Tibial artery (tissue), 4 donors: Measurements from ENCODE around the gene ASB3.

Source experiments
- DNase-seq, 2 donors: peaks; one replicate each; pipeline ENCODE4 v3.0.0-alpha.2; 2019
- H3K27ac ChIP-seq, 2 donors: fragments of 200-600 bp; sonication (generic) in 1 of 2; 1 replicate in 1 of 2; 2 replicates in 1 of 2; pipeline ENCODE4 v1.5.1; 2018 to 2019; ENCODE audit warnings: mild to moderate bottlenecking in 1 of 2
- H3K27me3 ChIP-seq, 2 donors: fragments of 200-600 bp; sonication (generic) in 1 of 2; one replicate each; pipeline versions ENCODE4 v1.5.1 to v1.6.0; 2016 to 2019
- H3K36me3 ChIP-seq, 3 donors: fragments of 200-600 bp; sonication (generic) in 2 of 3; one replicate each; pipeline ENCODE4 v1.5.1; 2016 to 2019; ENCODE audit warnings: mild to moderate bottlenecking in 2 of 3
- H3K4me1 ChIP-seq, 4 donors: fragments of 200-600 bp; sonication (generic) in 2 of 4; 1 replicate in 3 of 4; 2 replicates in 1 of 4; pipeline ENCODE4 v1.5.1; 2016 to 2019
- H3K4me3 ChIP-seq, 2 donors: fragments of 200-600 bp; sonication (generic) in 1 of 2; 1 replicate in 1 of 2; 2 replicates in 1 of 2; pipeline ENCODE4 v1.5.1; 2018 to 2019; ENCODE audit warnings: mild to moderate bottlenecking in 2 of 2
- H3K9me3 ChIP-seq, 3 donors: fragments of 200-600 bp; sonication (generic) in 1 of 3; one replicate each; pipeline ENCODE4 v1.5.1; 2016 to 2019
- CTCF ChIP-seq, 2 experiments: fragments of 200-600 bp in 1 of 2; fragments of 450-650 bp in 1 of 2; IDR thresholded peaks; one replicate each; pipeline ENCODE4 v1.5.1; 2017 to 2019; ENCODE audit warnings: antibody characterized with exemption in 2 of 2, mild to moderate bottlenecking in 1 of 2, moderate library complexity in 1 of 2
- intact Hi-C: fragments of 100-400 bp; cut with DNase I; formaldehyde crosslinking; loops from one replicate; pipeline ENCODE4 v1.15.0; 2023; ENCODE audit warnings: low total_unique reads

Gene ASB3

GRCh38 chr2:53635694-53636093 lies 151.1 kb downstream of the ASB3 start:
- TF ChIP-seq CTCF (IDR thresholded peaks at IDR 0.05) = no peak
- H3K4me3 ChIP-seq = no peak overlapping the region
- no peak overlapping the region for H3K27ac ChIP-seq
- no peaks in the 10 kb centered on the region for H3K27me3 ChIP-seq
- H3K4me1 ChIP-seq = peaks cover 0 to 13% (median 0%) of the 10 kb centered on the region in 4 donors
- H3K9me3 ChIP-seq = no peaks in the 10 kb centered on the region
- DNase-seq = no peak
- intact Hi-C loops = no loop called here
- H3K36me3 ChIP-seq = no peaks in the 10 kb centered on the region

GRCh38 chr2:53633441-53633840 lies 153.3 kb downstream of the ASB3 start:
- intact Hi-C loops = no loop called here
- no peak for DNase-seq
- no peak overlapping the region for H3K27ac ChIP-seq
- H3K9me3 ChIP-seq = no peaks in the 10 kb centered on the region
- H3K36me3 ChIP-seq = no peaks in the 10 kb centered on the region
- H3K4me1 ChIP-seq = peaks cover 0 to 13% (median 0%) of the 10 kb centered on the region in 4 donors
- no peak overlapping the region for H3K4me3 ChIP-seq
- H3K27me3 ChIP-seq = no peaks in the 10 kb centered on the region
- no peak for TF ChIP-seq CTCF (IDR thresholded peaks at IDR 0.05)

- no peaks in the 10 kb centered on the region for H3K9me3 ChIP-seq
- no peak overlapping the region for H3K4me3 ChIP-seq
- H3K4me1 ChIP-seq = peaks cover 0 to 13% (median 0%) of the 10 kb centered on the region in 4 donors
- intact Hi-C loops = no loop called here
- no peaks in the 10 kb centered on the region for H3K36me3 ChIP-seq
- no peaks in the 10 kb centered on the region for H3K27me3 ChIP-seq
- no peak for DNase-seq
- no peak for TF ChIP-seq CTCF (IDR thresholded peaks at IDR 0.05)
- H3K27ac ChIP-seq = no peak overlapping the region
Measured at GRCh38 chr2:53632714-53633113, 154.0 kb downstream of the ASB3 start.

- Histone ChIP-seq H3K4me1 (peaks cover 0 to 13% (median 0%) of the 10 kb centered on the region in 4 donors), H3K36me3 (no peaks in the 10 kb centered on the region), H3K27me3 (no peaks in the 10 kb centered on the region), H3K4me3 (no peak overlapping the region), H3K27ac (no peak overlapping the region), H3K9me3 (no peaks in the 10 kb centered on the region)
- TF ChIP-seq CTCF (IDR thresholded peaks at IDR 0.05) = no peak
- intact Hi-C loops = no loop called here
- no peak for DNase-seq
Measured at GRCh38 chr2:53632126-53632460, 154.7 kb downstream of the ASB3 start.

- H3K4me1 ChIP-seq = peaks cover 0 to 8% (median 0%) of the 10 kb centered on the region in 4 donors
- DNase-seq = no peak
- intact Hi-C loops = no loop called here
- no peaks in the 10 kb centered on the region for H3K9me3 ChIP-seq
- no peaks in the 10 kb centered on the region for H3K36me3 ChIP-seq
- H3K27ac ChIP-seq = no peak overlapping the region
- no peak overlapping the region for H3K4me3 ChIP-seq
- no peaks in the 10 kb centered on the region for H3K27me3 ChIP-seq
- TF ChIP-seq CTCF (IDR thresholded peaks at IDR 0.05) = no peak
Measured at GRCh38 chr2:53631313-53632125, 155.2 kb downstream of the ASB3 start.
